ENCODE measurements around the gene PHACTR1. TPM values are rescaled to one million over a fixed set of nuclear protein-coding genes. Genes with fewer than 3 reads are reported as not detected.

PHACTR1 gene
- total and polyA plus RNA-seq, 7 donors, result 0.60 to 7.5 (median 3.7) TPM

DNA sequence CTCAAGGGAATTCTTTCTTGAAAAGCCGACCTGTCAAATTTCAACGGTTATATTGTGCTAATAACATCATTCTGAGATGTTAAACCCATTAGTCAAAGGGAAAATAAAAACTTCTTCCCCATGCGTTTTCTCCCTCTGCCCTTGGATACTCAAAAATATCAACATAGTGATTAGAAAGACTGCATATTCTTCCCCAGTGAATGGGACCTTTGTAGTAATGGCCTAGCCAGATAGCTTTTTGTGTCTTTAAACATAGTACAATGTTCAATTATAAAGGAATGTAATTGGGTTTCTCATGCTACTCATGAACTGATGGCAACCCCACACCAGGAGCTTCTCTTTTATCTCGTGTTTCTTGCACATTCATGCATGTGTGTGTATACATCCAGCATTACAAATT lies 69.4 kb downstream of the PHACTR1 start:
- Histone ChIP-seq H3K4me1 (no peaks in the 10 kb centered on the region), H3K9me3 (no peaks in the 10 kb centered on the region), H3K27ac (no peak overlapping the region), H3K4me3 (no peak overlapping the region), H3K27me3 (no peaks in the 10 kb centered on the region), H3K36me3 (no peaks in the 10 kb centered on the region)
- WGBS, 2 donors, result 83 to 85% methylated on average over 4 of the region's 4 CpGs
- intact Hi-C loops (cut with DNase I), result no loop called here
- DNase-seq, result no peak
- no peak for TF ChIP-seq POLR2AphosphoS5 (IDR thresholded peaks at IDR 0.05)

- 81 to 88% methylated on average over 6 of the region's 6 CpGs for WGBS, 2 donors
- no peak for DNase-seq
- Histone ChIP-seq H3K27me3 (no peaks in the 10 kb centered on the region), H3K4me3 (no peak overlapping the region), H3K27ac (no peak overlapping the region), H3K9me3 (no peaks in the 10 kb centered on the region), H3K36me3 (no peaks in the 10 kb centered on the region), H3K4me1 (no peaks in the 10 kb centered on the region)
- intact Hi-C loops (cut with DNase I), result no loop called here
- no peak for TF ChIP-seq POLR2AphosphoS5 (IDR thresholded peaks at IDR 0.05)
- TF ChIP-seq, protein P1, sequence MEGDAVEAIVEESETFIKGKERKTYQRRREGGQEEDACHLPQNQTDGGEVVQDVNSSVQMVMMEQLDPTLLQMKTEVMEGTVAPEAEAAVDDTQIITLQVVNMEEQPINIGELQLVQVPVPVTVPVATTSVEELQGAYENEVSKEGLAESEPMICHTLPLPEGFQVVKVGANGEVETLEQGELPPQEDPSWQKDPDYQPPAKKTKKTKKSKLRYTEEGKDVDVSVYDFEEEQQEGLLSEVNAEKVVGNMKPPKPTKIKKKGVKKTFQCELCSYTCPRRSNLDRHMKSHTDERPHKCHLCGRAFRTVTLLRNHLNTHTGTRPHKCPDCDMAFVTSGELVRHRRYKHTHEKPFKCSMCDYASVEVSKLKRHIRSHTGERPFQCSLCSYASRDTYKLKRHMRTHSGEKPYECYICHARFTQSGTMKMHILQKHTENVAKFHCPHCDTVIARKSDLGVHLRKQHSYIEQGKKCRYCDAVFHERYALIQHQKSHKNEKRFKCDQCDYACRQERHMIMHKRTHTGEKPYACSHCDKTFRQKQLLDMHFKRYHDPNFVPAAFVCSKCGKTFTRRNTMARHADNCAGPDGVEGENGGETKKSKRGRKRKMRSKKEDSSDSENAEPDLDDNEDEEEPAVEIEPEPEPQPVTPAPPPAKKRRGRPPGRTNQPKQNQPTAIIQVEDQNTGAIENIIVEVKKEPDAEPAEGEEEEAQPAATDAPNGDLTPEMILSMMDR (IDR thresholded peaks at IDR 0.05), result no peak
- no peak for TF ChIP-seq POLR2A (IDR thresholded peaks at IDR 0.05)
- TF ChIP-seq EP300 (IDR thresholded peaks at IDR 0.05), result no peak
These were observed 74.8 kb downstream of the PHACTR1 start for GRCh38 chr6:12791371-12791770.

DNA sequence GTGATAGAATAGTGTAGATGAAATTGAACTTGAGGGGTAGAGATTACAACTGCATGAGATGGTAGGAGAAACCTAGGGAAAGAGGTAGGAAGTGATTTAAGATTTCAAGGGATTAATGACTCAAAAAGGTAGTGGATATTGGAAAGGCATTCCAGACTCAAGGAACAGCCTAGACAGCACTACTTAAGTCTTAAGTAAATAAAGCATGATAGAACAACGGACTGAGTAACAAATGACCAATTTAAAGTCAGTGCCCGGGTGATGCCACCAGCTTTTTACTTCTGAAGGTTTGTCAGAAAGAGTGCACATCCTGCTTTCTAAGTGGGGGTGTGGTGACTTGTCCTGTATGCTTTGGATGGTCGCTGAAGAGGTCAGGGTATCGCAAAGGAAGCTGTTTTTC lies 81.8 kb downstream of the PHACTR1 start:
- H3K36me3 ChIP-seq, result no peaks in the 10 kb centered on the region
- WGBS, 2 donors, result 53 to 78% methylated on average over 4 of the region's 4 CpGs
- no peak overlapping the region for H3K4me3 ChIP-seq
- no peak for DNase-seq
- intact Hi-C loops (cut with DNase I), result no loop called here
- H3K4me1 ChIP-seq, result no peaks in the 10 kb centered on the region
- H3K27ac ChIP-seq, result no peak overlapping the region
- TF ChIP-seq POLR2AphosphoS5 (IDR thresholded peaks at IDR 0.05) (no peak), POLR2A (IDR thresholded peaks at IDR 0.05) (no peak), EP300 (IDR thresholded peaks at IDR 0.05) (no peak)
- TF ChIP-seq, protein P1 (IDR thresholded peaks at IDR 0.05), result no peak
- no peaks in the 10 kb centered on the region for H3K9me3 ChIP-seq
- no peaks in the 10 kb centered on the region for H3K27me3 ChIP-seq

GRCh38 chr6:12800120-12800519 lies 83.6 kb downstream of the PHACTR1 start:
- H3K27me3 ChIP-seq, result no peaks in the 10 kb centered on the region
- H3K4me3 ChIP-seq, result no peak overlapping the region
- intact Hi-C loops (cut with DNase I), result no loop called here
- H3K36me3 ChIP-seq, result no peaks in the 10 kb centered on the region
- no peaks in the 10 kb centered on the region for H3K4me1 ChIP-seq
- no peaks in the 10 kb centered on the region for H3K9me3 ChIP-seq
- WGBS, 2 donors, result 30 to 69% methylated on average over 1 of the region's 1 CpG
- DNase-seq, result no peak
- no peak overlapping the region for H3K27ac ChIP-seq
- no peak for TF ChIP-seq POLR2A (IDR thresholded peaks at IDR 0.05)

GRCh38 chr6:12801141-12801540 lies 84.6 kb downstream of the PHACTR1 start:
- 46 to 80% methylated on average over 3 of the region's 3 CpGs for WGBS, 2 donors
- H3K36me3 ChIP-seq, result no peaks in the 10 kb centered on the region
- intact Hi-C loops (cut with DNase I), result no loop called here
- no peak for TF ChIP-seq POLR2AphosphoS5 (IDR thresholded peaks at IDR 0.05)
- TF ChIP-seq POLR2A (IDR thresholded peaks at IDR 0.05), result no peak
- TF ChIP-seq, protein P1 (IDR thresholded peaks at IDR 0.05), result no peak
- no peak for TF ChIP-seq EP300 (IDR thresholded peaks at IDR 0.05)
- DNase-seq, result no peak
- no peaks in the 10 kb centered on the region for H3K4me1 ChIP-seq
- no peak overlapping the region for H3K27ac ChIP-seq
- H3K9me3 ChIP-seq, result no peaks in the 10 kb centered on the region
- H3K27me3 ChIP-seq, result no peaks in the 10 kb centered on the region
- H3K4me3 ChIP-seq, result no peak overlapping the region

- Histone ChIP-seq H3K9me3 (no peaks in the 10 kb centered on the region), H3K4me1 (no peaks in the 10 kb centered on the region), H3K4me3 (no peak overlapping the region), H3K36me3 (no peaks in the 10 kb centered on the region), H3K27ac (no peak overlapping the region), H3K27me3 (no peaks in the 10 kb centered on the region)
- WGBS, 2 donors, result 91 to 92% methylated on average over 4 of the region's 4 CpGs
- no peak for TF ChIP-seq EP300 (IDR thresholded peaks at IDR 0.05)
- TF ChIP-seq, protein P1 (IDR thresholded peaks at IDR 0.05), result no peak
- no peak for TF ChIP-seq POLR2AphosphoS5 (IDR thresholded peaks at IDR 0.05)
- no peak for TF ChIP-seq POLR2A (IDR thresholded peaks at IDR 0.05)
- intact Hi-C loops (cut with DNase I), result no loop called here
- no peak for DNase-seq
These were observed 85.9 kb downstream of the PHACTR1 start for GRCh38 chr6:12802440-12802839.
